HG03039 (cell line): Measurements from ENCODE around the gene TMCO6.
A peak's percentile ranks its signal among the peaks of the same experiment; 100 is the strongest.
"Not testable (repeated sequence)": the region's sequence is repeated elsewhere in the genome, so short reads cannot be mapped to it uniquely, and the experiment has no call there.

Experiments
- ATAC-seq: cut with Tn5 transposase; IDR thresholded peaks from one replicate; pipeline ENCODE4 v1.9.1; 2021; ENCODE audit warnings: mild to moderate bottlenecking, moderate library complexity; ENCODE audit not compliant: unreplicated experiment

TMCO6 gene

GRCh38 chr5:140630292-140631035 is 8.8 kb upstream of the TMCO6 start:
- no peak for ATAC-seq

GRCh38 chr5:140631036-140631417 is 8.2 kb upstream of the TMCO6 start:
- ATAC-seq = no peak

GRCh38 chr5:140631831-140632365 is 7.4 kb upstream of the TMCO6 start:
- ATAC-seq = peak; percentile 37

GRCh38 chr5:140632366-140633020 is 6.8 kb upstream of the TMCO6 start:
- peak; percentile 53 for ATAC-seq

- no peak for ATAC-seq
These were observed 6.2 kb upstream of the TMCO6 start, which contains the start of gene CD14 for GRCh38 chr5:140633021-140633471. CD14 (minus strand) TSS chr5:140633175; CDS start chr5:140633071, 104 bp downstream.

- ATAC-seq = no peak
These were observed 5.8 kb upstream of the TMCO6 start for GRCh38 chr5:140633501-140633900.

- ATAC-seq = no peak
These were observed 5.1 kb upstream of the TMCO6 start for GRCh38 chr5:140634103-140634502.

DNA sequence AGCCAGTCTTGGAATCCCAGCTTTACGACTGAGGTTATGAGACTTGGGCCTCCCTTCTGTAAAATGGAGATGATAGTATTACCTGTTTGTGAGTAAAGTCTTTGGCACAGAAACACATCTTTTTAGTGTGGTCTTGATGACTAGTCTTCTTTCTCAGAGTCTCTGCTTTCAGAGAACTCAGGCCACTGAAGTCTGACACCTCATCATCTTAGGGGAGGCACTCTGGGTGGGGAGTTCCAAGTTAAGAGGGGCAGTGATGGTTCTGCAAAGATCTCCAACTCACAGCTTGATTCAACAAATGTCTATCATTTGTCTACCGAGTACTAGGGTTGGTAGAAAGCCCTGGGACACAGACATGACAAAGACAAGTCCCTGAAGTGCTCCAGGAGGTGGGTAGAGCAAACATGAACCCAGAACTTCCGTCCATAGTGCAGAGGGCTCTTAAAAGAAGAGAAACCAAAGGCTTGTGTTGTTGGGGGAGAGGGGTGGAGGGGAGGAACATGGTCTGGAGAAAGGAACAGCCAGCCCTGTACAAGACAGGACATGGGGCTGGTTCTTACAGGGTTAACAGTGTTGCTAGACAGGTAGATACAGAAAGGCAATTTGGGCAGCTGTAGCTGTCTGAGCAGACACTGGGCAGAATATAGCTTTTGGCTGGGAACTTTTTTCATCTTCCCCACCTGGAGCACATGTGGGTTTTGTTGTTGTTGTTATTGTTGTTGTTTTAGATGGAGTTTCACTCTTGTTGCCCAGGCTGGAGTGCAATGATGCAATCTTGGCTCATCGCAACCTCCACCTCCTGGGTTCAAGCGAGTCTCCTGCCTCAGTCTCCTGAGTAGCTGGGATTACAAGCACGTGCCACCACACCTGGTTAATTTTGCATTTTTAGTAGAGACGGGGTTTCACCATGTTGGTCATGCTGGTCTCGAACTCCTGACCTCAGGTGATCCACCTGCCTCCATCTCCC is 3.7 kb upstream of the TMCO6 start:
- no peak for ATAC-seq

DNA sequence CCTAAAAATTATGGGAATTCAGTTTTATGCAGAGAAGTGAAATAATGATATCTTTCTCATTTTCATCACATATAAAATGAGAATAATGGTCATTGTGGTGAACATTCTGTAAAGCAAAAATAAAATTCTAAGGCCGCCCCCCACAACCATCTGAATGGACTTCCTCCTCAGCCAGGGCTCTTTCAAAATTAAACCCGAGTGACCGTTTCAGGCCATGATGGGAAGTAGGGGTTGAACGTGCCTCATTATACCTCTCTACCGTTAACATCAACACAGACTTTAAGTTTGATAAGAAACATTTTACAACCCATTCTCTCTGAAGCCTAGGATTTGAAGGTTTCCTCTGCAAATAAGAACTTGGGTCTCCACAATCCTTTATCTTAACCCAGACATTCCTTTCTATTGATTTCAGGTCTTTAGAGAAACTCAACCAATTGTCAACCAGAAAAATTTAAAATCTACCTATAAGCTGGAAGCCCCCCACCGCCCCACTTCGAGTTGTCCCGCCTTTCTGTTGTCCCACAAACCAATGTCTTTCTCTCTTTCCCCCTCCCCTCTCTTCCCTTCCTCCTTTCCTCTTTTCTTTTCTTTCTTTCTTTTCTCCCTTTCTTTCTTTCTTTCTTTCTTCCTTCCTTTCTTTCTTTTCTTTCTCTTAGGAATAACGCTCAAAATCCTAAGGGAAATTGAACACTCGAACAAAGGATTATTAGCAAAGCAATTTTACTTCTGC is 1.7 kb upstream of the TMCO6 start:
- ATAC-seq = no peak

- not testable (repeated sequence) for ATAC-seq
These were observed 428 bp upstream of the TMCO6 start for GRCh38 chr5:140638898-140639147.

DNA sequence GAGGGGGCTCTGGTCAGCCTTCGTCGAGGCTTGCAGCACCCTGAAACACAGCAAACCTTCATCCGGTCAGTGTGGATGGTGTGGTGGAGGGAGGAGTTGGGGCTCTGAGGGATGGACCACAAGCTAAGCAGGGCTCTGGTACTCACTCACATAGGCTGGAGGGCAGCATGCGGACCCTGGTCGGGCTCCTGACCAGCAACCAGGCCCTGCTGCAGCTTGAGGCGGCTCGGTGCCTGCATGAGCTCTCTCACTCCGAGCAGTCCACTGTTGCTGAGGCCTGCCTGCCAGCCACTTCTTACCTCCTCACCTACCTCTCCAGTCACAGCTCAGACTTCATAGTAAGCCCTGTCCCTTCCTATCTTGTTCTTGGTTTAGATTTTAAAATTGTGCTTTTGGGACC is 2.5 kb downstream of the TMCO6 start:
- ATAC-seq = no peak

GRCh38 chr5:140642718-140643117 is 3.5 kb downstream of the TMCO6 start:
- no peak for ATAC-seq

GRCh38 chr5:140647042-140647419 is 7.8 kb downstream of the TMCO6 start:
- ATAC-seq = no peak

DNA sequence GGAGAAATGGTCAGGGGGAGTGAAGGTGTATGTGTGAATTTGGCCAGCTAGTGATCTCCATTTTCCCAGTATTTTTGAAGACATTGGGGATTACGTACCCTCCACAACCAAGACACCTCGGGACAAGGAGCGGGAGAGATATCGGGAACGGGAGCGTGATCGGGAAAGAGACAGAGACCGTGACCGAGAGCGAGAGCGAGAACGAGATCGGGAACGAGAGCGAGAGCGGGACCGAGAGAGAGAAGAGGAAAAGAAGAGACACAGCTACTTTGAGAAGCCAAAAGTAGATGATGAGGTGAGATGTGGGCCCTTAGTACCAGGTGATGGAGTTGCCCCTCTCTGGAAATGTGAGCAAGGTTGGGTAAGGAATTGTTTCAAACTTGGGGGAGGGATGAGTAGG is 19.6 kb downstream of the TMCO6 start:
- ATAC-seq = no peak

DNA sequence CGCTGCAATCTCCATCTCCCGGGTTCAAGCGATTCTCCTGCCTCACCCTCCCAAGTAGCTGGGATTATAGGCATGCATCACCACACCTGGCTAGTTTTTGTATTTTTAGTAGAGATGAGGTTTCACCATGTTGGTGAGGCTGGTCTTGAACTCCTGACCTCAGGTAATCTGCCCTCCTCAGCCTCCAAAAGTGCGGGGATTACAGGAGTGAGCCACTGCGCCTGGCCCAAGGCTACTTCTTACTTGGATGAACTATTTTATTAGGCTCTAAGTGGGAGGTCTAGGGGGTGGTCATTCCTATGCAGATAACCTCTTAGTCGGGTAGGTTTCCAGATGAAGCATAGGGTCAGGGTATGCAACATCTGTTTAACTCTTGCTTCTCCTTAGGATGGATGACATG is 21.1 kb downstream of the TMCO6 start:
- ATAC-seq = not testable (repeated sequence)

DNA sequence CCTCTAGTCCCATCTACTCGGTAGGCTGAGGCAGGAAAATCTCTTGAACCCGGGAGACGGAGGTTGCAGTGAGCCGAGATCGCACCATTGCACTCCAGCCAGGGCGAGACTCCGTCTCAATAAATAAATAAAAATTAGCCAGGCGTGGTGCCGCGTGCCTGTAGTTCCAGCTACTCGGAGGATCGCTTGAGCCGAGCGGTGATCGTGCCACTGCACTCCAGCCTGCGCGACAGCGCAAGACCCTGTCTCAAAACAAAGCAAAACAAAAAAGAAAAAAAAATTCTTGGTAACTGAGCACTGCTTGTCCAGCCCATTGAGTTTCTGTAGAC is 24.7 kb downstream of the TMCO6 start:
- no peak for ATAC-seq

DNA sequence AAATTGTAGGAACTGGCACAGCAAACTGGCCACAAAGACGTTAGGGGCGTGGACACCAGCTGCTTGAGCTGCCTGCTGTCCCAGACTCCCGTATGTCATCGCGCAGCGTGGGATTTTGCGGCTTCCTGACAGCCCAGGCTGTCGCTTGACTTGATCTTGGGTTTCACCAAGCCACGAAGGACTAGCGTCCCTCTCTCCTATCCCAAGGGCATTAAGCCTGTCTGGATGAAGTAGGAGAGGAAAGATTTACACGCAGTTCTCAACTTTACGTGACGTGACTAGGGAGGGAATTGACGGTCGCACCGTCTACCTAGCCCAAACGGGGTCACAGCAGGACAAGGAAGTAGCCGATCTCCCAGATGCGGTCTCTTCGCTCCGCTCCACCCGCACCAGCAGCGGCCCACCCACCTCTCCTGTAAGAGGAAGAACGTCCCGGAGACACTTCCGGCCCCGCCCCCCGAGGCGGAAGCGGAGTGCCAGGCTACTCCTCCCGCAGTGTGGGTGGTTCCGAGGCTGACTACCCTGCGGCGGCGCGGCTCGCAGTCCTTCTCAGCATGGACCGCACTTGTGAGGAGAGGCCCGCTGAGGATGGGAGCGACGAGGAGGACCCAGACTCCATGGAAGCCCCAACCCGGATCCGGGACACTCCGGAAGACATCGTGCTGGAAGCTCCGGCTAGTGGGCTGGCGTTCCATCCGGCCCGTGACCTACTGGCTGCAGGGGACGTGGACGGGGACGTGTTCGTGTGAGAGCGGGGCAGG is 25.3 kb downstream of the TMCO6 start, which contains the start of gene WDR55:
Gene WDR55, plus strand, starts transcription at position 546 of the 761 bp plus-strand sequence. Its CDS starts 9 bp downstream, at position 555.
- peak; percentile 96 for ATAC-seq

DNA sequence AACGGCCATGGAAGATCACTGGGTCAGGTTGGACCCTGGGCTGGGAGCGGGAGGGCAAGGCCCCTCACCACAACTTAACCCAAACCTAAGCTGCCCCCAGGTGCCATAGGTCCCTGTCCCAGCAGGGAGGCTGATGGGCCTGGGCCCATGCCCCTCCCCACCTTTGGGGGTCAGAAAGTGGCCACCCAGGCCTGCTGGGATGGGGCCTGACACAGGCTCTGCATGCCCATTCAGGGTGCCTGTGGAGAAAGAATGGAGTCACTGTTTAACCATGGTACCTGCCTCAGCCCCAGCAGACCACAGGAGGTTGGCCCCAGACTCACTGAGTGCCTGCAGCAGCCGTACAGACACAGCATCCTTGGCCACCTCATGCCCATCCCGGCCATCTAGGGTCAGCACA is 31.8 kb downstream of the TMCO6 start:
- not testable (repeated sequence) for ATAC-seq

DNA sequence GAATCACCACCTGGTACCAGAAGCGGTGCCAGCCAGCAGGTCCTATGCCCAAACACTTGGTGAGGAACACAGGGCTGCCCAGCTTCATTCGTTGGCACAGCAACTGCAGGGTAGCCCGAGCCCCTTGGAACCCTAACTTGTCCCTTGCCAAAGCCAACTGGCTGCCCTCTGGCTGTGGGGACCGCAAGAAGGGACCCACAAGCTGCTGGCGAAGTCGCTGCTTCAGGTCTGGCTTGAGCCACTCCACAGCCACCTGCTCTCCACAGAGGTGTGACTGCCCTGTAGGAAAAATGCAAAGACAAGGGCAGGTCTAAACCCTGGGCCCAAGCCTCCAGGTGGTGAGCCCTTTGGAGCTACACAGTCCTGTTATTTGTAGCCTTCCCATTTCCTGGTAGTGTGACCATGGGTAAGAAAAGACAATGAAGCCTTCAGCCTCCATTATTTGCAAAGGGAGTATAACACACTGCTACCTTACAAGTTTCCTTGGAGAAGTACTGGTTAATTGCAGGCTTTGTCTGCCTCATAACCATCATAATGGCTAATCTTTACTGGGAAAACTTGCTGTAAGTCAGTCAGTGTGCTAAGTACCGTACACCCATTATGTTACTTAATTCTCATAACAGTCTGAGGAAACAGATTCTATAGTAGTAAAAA is 32.3 kb downstream of the TMCO6 start:
- no peak for ATAC-seq
